HG03060 (cell line): ENCODE results near the gene FXYD7.
"Not testable (repeated sequence)": the region's sequence is repeated elsewhere in the genome, so short reads cannot be mapped to it uniquely, and the experiment has no call there.

ENCODE experiments used
- ATAC-seq: cut with Tn5 transposase; IDR thresholded peaks from one replicate; pipeline ENCODE4 v1.9.1; 2021; ENCODE audit warnings: low read depth, moderate number of reproducible peaks; ENCODE audit not compliant: unreplicated experiment

FXYD7 gene

DNA sequence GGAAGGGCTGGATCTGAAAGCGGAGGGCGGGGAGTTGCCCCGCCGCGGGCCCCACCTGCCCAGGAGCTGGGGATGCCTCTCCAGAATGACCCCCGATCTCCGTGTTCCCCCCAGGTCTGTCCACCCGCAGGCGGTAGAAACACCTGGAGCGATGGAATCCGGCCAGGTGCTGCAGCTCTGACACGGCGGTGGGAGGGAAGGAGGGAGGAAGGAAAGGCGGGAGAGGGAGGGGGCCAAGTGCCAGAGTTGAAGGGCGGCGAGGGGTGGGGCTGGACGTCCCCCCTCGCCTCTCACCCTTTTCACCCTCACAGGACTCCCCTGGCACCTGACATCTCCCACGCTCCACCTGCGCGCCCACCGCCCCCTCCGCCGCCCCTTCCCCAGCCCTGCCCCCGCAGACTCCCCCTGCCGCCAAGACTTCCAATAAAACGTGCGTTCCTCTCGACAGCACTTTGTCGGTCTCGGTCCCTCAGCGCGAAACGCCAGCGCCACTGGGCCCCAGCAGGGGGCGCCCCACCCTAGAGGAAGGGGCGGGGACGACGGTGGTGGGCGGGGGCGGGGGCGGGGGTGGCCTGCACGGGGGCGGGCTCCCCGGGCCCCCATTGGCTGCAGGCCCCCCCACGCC is 337 bp upstream of the FXYD7 start:
- ATAC-seq = no peak

DNA sequence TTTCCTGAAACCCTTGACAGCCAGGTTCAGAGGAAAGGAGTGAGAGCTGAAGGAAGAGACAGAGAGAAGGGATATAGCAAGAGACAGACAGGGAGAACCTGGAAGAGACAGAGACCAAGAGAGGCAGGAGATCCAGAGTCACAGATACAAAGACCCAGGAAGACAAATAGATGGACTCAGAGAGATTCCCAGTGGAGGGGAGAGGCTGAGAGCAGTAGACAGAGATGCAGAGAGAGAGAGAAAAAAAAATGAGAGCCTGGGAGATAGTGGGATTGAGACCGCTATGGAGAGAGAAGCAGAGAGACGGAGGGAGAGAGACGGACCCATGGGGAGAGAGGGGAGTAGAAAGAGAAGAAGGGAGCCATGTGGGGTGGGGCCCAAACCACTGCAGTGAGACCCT is 763 bp downstream of the FXYD7 start:
- ATAC-seq = no peak

DNA sequence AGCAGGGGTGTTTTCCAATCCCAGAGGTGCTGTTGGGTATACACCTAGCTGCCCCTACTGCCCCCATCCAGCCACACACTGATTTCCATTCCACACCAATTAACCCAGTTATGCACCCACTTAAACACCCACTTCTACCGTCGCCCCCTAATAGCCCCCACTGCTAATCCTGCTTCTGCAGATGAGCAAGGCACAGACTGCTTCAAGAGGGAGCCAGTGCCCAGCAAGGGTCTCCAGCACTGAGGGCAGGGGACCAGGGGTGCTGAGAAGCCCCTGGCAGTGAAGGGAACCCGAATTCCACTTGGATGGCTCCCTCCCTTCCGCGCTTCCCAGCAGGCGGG is 1.2 kb downstream of the FXYD7 start:
- ATAC-seq = no peak

DNA sequence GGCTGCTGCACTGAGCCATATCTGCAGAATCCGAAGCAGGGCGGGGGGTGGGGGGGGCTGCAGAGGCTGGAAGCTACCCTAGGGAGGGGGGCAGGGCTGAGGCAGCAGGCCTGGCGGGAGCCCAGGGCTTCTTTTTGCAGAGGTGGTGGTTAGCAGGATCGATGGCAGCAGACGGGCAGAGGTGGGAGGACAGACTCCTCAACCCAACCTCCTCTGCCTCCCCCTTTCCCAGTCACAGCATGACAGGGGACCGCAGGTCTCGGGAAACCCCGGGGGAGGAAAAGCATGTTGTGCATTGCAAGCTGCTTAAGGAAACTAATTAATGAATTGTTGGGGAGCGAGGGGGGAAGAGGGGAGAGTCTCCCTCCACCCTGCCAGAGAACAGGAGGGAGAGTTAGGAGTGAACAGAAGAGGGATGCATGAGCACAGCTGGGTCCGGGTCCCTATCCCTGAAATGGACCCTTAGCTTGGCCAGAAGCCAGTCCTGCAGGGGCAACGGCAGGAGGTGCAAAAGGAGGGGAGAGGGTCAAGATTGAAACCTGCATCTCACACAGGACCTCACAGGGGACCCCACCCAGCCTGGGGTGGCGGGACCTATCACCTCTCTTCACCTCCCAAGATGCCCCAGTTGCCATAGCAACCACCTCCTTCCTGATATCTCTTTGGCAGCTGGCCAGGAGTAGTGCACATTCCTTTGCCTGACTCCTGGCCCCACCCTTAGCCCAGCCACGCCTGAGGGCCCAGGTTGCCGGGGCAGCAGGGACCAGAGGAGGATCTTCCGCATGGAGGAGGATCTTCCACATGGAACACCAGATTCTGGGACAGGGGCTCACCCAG is 1.8 kb downstream of the FXYD7 start:
- ATAC-seq = no peak

DNA sequence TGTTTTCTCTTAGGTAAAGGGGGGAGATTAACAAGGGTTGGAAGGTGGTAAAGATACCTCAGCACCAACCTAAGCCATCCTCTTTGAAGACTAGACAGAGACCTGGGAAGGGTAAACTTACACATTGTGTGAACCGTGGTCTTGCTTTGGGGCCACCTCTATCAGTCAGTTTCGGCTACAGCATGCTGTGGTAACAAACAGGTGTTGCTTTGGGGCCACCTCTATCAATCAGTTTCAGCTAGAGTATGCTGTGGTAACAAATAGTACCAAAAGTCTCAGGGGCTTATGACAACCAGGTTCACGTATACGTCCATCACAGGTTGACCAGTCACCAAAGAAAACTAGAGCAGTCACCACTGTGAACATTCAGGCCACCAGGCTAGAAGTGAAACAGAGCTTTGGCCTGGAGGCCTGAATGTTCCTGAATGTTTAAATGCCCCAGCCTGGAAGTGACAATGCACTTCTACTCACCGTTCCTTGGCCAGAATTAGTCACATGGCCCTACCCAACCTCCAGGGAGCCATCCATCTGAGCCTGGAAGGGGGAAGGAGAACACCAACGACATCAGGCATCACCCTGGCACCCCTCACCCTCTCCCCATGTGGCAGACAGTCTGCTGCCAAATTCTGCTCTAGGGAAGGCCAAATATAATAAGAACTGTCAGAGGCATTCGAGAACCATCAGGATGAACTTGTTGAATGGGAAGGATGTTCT is 3.8 kb downstream of the FXYD7 start:
- no peak for ATAC-seq

DNA sequence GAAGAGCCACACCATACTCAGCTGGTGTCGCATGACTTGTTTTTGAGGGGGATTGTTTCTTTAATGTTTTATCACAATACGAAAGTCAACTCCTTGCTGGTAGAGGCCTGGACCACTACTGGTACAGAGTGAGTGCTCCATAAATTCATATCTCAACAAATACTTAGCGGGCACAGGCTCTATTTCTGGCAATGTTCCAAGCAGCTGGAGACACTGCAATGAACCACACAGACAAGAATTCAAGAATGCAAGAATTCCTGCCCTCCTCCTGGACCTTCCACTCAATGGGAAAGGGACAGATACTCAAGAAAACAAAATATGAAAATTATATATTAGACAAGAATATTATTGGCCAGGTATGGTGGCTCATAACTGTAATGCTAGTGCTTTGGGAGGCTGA is 6.4 kb downstream of the FXYD7 start:
- no peak for ATAC-seq

DNA sequence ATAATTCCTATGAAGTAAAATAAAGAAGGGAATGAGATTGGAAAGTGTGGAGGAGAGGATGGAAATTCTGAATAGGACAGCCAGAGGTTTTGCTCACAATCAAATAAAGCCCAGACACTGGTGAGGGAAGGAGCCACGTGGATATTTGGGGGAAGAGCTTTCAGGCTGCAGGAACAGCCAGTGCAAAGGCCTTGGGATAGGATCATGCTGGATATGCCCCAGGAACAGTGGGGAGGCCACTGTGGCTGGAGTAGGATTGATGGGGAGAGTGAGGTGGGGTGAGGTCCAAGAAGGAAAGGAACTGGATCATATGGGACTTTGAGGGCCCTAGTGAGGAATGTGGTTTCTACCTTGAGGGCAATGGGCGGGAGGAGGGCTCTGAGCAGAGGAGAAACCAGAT is 7.4 kb downstream of the FXYD7 start:
- ATAC-seq = no peak

DNA sequence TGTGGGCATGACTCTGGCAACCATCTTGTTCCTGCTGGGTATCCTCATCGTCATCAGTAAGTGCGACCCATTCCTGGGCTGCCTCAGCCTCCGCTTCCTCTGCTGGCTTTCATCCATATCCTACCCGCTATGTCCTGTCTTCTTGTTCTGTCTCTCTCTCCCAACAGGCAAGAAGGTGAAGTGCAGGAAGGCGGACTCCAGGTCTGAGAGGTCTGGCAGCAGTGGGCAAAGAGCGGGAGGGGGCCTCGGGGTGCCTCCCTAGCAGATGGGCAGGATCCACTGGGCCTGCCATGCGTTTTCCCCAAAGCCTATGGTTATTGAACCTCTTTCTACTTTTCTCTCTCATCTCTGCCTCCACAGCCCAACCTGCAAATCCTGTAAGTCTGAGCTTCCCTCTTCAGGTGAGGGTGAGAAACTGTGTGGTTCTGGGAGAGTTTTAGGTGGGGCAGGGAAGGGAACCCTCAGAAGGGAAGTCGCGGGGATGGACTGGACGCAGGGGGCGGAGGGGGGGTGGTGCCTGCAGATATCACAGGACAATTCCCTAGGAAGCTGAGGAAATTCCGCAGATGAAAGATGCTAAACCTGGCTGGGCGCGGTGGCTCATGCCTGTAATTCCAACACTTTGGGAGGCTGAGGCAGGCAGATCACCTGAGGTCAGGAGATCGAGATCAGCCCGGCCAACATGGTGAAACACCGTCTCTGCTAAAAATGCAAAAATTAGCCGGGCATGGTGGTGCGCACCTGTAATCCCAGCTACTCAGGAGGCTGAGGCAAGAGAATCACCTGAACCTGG is 8.4 kb downstream of the FXYD7 start:
- no peak for ATAC-seq

DNA sequence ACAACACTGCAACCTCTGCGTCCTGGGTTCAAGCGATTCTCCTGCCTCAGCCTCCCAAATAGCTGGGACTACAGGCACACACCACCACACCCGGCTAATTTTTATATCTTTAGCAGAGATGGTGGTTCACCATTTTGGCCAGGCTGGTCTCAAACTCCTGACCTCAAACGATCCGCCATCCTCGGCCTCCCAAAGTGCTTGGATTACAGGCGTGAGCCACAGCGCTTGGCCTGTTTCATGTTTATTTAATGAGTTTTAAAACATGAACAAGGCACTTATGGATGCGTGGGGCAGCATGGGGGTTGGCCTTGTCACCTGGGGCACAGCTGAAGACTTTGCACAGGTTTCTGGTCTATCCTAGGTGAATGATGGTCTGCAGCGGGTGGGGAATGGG is 10.1 kb downstream of the FXYD7 start:
- not testable (repeated sequence) for ATAC-seq

DNA sequence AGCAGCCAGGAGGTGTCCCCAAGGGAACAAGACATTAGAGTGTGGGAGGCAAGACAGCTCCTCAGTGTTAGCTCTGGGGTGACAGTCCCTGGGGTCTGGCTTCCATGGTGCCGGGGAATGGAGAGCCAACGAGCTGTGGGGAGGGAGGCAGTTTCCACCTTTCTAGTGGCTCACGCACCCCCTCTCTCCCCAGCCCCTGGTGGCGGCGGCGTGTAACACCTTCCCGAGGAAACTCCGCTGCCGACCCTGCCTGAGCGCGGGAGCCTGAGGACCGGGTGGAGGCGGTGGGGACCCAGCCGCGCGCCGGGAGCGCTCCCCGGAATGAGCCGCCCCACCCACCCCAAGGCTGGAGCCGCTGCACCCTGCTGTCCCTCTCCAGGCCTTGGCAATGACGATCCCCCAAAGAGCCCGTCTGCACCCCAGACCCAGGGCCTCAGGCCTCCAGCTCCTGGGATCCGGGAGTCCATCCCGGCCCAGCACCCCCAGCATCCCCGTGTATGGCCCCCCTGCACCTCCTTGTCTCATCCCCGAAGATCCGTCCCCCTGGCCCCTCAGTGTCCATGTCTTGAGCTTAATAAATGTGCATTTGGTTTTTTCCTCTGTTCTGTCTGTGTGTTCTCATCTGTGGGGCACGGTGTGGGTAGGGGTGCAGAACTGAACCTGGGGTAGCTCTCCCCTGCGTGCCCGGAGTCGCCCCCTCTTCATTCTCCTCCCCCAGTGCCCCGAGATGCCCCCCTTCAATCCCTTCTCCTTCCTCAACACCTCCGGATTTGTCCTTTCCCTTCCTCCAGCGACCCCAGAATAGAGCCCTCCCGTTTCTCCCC is 10.9 kb downstream of the FXYD7 start:
- no peak for ATAC-seq

DNA sequence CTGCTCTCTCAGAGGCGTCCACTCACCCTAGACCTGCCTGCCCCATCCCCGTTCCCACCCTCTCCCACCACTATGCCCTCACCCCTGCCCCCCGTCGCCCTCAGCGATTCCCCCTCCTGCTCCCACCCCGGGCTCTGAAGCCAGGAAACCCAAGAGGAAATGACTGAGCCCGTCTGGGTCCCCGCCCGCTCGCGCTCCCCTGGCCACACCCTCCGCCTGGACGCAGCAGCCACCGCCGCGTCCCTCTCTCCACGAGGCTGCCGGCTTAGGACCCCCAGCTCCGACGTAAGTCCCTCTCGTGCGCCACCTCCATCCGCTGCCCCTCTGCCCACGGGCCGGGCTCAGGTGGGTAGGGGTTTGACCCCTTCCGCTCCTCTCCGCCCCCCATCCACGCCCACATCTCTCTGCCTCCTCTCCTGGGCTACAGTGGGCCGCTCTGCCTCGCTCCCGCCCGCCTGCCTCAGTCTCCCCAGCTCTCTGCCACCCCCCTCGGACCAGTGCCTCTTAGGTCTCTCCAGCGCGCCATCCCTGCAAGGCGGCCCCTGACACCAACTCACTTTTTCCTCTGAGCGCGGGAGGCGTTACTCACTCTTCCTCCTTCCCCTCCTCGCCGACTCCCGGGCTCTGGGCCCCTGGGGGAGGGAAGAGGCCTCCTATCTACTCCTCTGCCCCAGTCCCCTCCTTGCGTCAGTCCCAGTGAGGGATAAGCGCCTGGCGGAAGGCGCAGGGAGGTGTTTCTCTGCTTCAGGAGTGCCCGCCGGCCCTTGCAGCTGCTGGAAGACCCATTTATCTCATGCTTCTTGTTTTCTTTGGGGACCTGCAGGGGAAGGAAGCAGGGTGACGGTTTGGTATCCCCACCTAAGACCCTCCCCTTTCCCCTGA is 11.7 kb downstream of the FXYD7 start, which contains the start of gene FXYD5:
FXYD5 (plus strand) TSS at position 211 of the 882 bp plus-strand sequence. CDS start 816 bp downstream, outside the sequence.
- no peak for ATAC-seq

DNA sequence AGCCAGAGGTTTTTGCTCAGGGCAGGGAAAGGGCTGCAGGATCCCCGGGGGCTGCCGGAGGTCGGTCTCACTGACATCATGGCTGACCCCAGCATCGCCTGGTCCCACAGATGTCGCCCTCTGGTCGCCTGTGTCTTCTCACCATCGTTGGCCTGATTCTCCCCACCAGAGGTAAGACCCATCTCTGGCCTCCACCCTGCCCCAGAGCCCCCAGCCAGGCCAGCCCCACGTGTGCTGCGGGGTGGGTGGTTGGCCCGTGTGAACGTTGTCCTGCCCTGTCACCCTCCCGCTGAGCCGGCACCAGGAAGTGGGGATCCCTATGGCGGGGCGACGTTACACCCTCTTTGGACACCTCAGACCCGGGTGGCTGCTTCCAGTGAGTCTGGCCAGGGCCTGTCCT is 12.4 kb downstream of the FXYD7 start:
- ATAC-seq = no peak

DNA sequence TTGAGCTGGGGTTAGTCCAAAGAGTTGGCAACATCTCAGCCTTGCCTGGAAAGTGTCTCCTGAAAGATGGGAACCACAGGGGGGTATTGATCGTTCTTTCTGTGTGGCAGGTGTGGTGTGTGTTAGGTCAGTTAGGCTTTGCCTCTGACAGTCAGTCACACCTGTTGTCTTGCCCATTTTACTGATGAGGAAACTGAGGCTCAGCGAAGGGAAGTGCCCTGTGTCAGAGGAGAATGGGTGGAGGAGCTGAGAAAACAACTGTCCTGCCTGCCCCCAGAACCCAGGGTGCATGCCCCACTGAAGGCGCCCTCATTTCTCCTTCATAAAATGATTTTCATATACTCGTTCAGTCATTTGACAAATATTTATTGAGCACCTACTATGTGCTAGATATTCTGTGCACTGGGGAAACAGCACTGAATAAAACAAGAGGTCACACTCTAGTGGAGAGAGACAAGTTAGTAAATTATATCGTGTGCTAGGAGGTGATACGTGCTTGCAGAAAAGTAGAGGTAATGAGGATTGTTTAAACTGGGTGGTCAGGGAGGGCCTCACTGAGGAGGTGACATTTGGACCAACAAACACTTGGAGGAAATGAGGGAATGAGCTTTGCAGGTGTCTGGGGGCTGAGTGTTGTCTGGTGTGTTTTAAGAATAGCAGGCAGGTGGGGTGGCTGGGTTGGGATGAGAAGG is 13.1 kb downstream of the FXYD7 start:
- no peak for ATAC-seq

DNA sequence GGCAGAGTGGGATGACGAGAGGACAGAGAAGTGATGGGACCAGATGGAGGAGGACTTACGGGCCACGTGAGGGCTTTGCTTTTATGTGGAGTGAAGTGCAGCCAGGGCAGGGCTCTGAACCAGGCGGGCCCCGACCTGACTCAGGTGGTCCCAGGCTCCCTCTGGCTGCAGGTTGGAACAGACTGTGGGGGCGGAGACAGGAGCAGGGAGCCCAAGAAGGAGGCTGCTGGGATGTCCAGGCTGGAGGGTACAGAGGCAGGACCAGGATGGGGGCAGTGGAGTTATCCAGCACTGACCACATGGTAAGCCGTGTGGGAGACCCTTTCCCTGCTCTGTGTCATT is 13.6 kb downstream of the FXYD7 start:
- no peak for ATAC-seq

DNA sequence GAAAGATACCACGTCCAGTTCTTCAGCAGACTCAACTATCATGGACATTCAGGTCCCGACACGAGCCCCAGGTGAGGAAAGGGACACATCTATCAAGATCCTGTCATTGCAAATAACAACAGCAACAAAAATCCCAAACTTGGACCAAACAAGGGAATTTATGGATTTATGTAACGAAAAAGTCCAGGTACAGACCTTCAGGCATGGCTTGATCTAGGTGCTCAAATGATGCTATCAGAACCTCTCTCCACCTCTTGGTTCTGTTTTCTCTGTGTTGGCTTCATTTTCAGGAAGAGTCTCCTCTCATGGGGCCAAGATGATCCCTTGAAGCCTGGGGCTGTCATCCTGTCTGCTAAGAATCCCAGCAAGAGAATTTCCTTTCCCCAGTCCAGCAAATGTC is 14.4 kb downstream of the FXYD7 start:
- no peak for ATAC-seq

DNA sequence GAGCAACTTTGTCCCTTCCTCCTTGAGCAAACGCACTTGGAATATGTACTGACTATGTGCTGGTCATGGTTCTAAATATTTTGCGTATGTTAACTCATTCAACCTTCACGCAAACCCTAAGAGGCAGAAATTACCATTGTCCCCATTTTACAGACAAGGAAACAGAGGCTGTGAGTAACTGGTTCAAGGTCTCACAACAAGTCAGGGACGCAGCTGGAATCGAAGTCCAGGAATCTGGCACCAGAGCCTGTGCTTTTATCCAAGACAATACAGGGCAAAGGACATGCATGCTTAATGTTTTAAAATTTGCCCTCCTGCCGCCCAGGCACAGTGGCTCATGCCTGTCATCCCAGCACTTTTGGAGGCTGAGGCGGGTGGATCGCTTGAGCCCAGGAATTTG is 16.6 kb downstream of the FXYD7 start:
- ATAC-seq = no peak

DNA sequence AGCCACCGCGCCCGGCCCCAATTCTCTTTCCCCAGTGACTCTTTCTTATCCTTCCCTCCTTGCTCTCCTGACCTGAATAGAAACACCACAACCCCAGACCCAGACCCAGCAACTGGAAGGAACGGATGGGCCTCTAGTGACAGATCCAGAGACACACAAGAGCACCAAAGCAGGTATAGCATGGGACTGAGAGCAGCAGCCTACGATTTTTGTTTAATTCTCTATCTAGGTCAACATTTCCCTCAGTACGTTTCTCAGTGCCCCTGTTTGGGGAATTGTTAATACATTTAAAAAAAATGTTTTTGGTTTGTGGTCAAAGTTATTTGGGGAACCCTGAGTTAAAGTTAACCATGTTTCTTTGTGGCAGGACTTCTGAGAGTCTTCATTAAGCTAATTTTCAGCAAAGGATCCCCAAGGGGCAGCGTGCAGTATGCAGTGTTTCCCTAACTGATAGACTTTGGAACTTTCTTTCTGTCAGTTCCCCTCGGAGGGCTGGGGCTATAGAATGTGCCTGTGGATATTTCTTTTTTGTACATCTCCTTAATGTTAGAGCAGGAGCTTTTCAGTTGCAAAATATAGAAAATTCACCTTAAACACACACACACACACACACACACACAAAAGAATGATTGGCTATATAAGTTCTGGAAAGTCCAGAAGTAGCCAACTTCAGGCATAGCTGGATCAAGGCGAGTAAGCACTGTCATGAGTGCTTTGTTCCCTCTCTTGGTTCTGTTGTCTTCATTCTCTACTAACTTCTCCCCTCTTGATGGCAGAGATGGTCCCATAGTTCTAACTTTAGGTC is 17.8 kb downstream of the FXYD7 start:
- ATAC-seq = no peak

DNA sequence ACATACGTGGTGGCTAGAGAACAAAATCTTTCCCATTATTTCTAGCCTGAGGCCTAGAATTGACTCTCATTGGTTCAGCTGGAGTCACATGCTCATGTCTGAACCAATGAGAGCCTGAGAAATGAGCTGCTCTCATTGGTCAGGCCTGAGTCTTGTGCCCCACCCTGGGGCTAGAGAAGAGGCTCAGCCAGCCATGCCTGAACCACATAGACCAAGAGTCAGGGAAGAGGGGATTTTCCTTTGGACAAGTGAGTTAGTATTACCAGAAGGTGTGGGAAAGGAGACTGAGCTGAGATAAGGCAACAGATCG is 18.3 kb downstream of the FXYD7 start:
- no peak for ATAC-seq
